Amniotic epithelial cell (primary cell): ENCODE data around the gene PPP1CA.
"Not testable (repeated sequence)": the region's sequence is repeated elsewhere in the genome, so short reads cannot be mapped to it uniquely, and the experiment has no call there.

ENCODE experiments used
- DNase-seq: peaks from one replicate; pipeline ENCODE4 v3.0.0-alpha.2; 2010; ENCODE audit warnings: low read depth

The PPP1CA gene

GRCh38 chr11:67416416-67417335, 15.0 kb upstream of the PPP1CA start:
- DNase-seq: peak; percentile 36

DNA sequence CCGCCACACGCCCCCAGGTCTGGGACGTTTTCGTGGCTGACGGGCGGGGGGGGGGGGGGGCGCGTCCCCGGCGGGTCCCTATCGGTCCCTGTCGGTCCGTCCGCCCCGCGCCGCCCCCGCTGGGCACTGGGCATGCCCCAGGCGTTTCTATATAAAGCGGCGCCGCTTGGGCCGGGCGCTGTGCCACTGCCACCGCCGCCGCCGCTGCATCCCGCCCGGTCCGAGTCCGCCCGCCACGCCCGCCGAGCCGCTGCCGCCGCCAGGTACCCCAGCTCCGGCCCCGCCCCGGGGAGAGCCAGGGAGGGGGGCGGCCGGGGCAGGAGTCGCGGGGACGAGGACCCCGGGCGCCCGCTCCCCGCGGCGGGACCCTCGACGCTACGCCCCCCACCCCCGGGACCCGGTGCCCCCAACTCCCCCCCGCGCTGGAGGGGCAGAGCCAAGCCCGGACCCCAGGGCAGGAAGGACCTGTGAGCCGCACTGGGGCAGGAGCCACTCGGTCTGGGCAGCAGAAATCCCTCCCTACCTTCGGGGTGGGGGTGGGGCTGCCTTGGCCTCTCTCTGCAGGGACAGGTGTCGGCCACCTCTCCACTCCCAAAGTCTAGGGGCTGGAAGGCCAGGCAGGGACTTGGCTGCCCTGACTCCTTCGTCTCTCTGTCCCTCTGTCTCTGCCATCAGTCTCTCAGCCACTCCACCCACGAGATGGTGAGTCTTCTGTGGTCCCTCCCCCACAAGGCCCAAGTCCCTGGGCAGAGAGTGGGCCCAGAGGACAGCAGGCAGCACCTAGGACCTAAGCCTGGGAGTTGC, 14.0 kb upstream of the PPP1CA start, which contains the start of gene CARNS1:
CARNS1 (plus strand) TSS at position 178 of the 804 bp plus-strand sequence; CDS start at position 700, 522 bp downstream.
- no peak for DNase-seq

DNA sequence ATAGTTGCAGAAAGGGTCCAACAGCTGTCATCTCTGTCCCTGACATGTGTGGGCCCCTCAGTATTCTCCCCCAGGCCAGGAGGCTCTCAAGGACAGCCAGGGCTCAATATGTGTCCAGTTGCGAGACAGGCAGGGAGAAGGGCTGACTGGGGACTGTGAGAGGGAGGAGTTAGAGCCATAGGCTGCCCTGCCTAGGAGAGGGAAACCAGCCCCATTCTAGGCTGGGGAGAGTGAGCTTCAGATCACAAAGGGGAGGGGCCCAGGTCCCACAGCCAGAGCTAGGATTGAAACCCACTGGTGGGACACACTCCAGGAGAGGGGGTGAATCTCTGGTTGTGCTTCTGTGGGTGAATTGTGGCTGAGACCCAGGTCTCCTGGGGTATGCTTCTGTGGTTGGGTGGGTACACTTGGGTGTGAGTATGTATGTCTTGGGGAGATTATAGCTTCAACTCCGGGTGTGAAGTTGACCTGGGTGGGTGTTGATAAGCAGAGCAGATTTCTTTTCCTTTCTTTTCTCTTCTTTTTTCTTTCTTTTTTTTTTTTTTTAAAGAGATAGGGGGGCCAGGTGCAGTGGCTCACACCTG, 11.7 kb upstream of the PPP1CA start:
- no peak for DNase-seq

- DNase-seq: no peak
These were observed 11.0 kb upstream of the PPP1CA start for GRCh38 chr11:67412495-67413179.

DNA sequence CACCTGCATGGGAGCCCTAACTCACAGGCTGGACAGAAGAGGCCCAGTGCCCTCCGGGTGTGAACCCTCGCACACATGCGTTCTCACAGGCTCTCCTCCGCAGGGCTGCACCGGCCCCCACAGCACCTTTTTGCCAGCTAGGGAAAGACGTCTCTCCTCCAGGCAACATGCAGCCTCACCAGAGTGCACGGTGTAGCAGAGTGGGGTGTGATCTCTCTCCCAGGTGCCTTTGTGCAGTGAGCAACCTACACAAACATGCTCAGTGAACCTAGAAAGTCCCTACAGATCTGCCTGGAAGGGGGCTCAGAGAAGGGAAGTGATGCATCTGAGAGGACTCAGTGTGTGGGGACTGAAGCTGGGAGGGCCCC, 10.1 kb upstream of the PPP1CA start:
- DNase-seq: no peak

DNA sequence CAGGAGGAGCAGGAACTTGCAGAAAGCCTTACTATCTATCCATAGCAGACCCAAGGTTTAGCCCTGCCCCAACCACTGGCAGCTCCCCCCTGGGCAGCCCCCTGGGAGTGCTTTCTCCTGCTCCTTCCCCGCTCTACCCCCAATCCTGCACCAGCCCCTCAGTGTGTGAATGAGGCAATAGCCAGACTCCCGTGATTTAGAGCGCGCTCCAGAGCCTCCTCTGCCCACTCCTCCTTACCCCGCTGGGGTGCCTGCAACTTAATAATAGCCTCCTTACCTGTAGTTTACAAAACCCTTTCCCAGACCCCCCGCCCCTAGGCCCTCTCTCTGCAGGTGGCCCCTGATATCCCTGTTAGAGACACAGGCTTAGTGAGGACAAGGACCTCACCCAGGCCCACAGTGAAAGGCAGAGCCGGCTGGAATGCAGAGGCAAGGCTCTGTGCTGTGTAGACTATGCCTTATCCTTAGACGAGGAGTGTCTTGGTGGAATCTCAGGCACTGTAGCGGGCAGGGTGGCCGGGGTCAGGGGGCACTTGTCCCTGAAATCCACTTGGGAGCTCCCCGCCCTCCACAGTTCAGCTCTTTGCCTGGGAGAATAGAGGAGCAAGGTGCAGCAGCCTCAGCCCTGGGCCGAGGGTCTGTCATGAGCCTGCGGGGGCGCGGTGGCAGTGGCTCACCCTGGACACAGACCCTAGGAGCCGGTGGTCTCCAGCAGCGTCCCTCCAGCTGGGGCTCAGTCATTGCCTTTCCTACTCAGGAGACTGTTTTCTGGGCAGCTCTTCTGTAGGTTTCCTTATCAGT, 9.5 kb upstream of the PPP1CA start:
- DNase-seq: no peak

DNA sequence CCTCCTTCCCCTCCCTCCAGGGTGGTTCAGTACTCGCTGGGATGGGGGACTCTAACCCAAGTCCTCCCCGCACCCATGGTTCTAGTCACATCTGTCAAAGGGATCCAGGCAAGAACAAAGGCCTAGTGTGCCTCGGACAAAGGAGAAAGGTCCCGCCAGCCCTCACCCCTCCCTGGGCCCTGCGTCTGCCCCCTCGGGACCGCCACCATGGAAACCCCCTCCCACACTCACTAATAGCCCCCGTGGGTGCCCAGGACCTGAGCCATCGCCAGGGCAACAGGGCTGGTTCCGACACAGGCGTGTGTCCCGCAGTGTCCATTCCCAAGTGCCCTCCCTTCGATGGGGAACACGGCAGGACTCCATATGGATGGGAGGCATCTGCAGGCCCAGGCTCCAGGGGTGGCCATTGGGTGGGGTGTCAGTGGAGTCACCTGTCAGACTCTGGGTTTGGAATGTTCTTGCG, 8.7 kb upstream of the PPP1CA start:
- DNase-seq: no peak

DNA sequence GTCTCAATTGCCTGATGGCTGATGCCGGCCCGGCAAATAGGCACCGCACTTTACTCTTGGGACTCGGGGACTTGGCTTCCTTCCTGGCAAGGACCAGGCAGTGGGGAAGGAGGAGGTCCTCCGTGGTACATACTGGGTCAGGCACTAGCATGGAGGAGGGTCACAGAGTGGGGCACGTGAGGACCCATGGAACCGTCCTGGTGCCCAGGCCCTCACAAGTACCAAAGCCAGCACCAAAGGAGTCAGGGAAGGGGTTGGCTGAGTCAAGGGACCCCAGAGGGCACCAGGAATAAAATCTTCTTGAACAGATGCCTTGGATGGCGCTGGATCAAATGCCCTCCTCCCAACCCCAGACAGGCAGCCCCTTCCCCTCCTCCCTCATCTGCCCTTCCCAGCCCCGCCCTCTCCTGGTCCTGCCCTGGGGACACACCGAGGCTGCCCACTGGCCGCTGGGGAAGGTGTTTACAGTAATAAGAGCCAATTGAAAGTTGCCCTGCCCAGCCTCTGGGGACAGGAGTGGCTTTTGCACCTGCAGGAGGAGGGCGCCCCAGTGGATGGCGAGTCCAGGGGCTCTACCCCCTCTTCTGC, 8.2 kb upstream of the PPP1CA start:
- DNase-seq: no peak

GRCh38 chr11:67409261-67409666, 7.6 kb upstream of the PPP1CA start:
- no peak for DNase-seq

DNA sequence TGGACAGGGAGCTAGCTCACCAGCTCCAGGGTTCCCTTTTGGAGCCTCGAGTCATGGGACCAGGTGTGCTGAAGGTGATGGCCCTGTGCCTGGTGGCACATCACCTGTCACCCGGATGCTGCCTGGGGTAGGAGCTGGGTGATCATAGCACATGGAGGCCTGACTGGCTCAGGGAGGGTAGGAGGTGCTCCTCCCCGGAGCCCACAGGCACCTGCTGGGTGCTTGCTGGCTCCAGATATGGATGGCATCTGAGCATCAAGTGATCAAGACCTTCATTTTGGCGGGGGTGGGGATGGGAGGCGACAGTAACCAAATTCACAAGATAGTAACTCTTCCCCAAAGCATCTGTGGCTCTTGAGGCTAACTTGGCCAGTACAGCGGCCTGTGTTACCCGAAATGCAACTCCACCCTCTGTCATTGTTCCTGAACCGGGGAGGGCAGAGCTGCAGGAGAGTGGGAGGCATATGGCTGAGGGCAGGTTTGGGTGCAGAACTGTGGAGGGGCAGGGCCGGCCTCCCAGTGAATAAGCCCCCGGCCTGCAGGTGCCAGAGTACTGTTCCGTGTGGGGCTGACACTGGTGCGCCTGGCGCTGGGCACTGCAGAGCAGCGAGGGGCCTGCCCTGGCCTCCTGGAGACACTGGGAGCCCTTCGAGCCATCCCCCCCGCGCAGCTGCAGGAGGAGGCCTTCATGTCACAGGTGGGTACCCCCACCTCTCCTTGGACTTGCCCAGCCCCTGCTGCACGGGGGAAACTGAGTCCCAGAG, 7.0 kb upstream of the PPP1CA start:
- no peak for DNase-seq

GRCh38 chr11:67407688-67408163, 6.1 kb upstream of the PPP1CA start:
- DNase-seq: no peak

DNA sequence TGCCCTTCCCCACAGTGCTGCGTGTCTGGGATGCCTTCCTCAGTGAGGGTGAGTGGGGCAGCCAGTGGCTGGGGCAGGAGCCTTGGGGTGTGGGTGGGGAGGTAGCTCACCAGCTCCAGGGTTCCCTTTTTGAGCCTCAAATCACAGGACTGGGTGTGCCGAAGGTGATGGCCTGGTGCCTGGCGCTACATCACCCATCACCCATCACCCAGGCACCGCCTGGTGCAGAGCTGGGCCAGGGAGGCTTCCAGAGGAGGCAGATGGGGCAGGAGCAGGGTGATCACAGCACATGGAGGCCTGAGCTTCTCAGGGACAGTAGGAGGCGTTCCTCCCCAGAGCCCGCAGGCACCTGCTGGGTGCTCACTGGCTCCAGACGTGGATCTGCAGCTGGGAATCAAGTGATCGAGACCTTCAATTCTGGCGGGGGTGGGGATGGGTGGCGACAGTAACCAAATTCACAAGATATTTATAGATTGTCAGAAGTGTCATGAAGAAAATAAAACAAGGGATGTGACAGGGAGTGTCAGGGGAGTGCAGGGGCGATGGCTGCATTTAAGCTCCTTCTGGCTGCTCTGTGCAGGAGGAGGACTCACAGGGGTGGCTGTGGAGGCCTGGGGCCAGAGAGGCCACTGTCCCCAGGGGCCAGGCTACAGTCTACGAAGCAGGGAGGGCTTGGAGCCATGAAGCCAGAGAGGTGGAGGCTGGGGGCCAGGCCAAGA, 5.5 kb upstream of the PPP1CA start:
- DNase-seq: no peak

GRCh38 chr11:67406420-67406968, 4.8 kb upstream of the PPP1CA start:
- no peak for DNase-seq

- DNase-seq: no peak
These were observed 4.2 kb upstream of the PPP1CA start for GRCh38 chr11:67405688-67406339.

DNA sequence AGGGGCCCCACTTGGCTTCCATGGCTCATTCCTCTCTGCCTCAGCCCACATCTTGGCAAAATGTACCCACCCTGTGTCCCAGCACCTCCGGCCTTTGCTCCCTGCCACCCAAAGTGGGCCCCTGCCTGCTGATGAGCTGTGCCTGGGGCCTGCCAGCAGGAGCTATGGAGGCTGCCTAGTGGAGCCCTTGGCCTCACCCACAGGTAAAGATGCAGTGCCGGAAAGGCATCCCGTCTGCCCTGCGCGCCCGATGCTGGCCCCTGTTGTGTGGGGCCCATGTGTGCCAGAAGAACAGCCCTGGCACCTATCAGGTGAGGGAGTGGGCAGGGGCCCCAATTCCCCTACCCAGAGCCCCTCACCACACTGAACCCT, 3.5 kb upstream of the PPP1CA start:
- DNase-seq: no peak

DNA sequence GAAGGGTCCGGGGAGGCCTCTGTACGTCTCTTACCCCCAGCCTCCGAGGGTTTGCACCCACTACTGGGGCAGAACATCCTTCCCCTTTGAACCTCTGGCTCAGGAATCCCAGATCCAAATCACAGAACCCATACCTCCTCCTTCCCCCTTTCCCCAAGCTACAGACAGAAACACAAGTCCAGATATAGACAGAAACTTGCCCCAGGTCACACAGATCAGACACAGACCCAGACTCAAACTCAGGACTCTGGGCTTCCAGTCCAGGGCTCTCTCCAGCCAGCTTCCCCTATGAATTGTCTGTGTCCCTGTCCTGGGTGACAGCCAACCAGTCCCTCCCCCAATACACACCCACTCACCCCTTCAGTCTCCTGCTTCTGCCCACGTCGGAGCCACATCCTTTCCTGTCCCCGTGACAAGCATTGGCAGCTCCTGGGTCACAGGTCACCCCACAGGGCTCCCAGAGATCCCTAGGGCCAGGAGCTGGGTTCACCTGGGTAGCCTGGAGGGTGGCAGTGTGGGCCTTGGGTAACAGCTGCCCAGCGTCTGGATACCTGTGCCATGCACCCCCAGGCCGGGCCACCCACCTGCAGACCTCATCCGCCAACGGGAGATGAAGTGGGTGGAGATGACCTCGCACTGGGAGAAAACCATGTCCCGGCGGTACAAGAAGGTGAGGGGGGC, 3.0 kb upstream of the PPP1CA start:
- DNase-seq: no peak

DNA sequence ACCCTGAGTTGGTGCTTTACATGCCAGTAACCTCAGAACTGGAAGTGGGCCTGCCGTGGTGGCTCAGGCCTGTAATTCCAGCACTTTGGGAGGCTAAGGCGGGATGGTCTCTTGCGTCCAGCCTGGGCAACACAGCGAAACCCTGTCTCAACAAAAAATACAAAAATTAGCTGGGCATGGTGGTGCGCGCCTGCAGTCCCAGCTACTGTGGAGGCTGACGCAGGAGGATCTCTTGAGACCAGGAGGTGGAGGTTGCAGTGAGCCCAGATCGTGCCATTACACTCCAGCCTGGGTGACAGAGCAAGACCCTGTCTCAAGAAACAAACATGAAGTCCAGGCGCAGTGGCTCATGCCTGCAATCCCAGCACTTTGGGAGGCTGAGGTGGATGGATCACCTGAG, 1.4 kb upstream of the PPP1CA start:
- not testable (repeated sequence) for DNase-seq
